LHCN-M2 (cell line): ENCODE results near the gene FICD. TPM values are rescaled to one million over a fixed set of nuclear protein-coding genes. Genes with fewer than 3 reads are reported as not detected.
"Not testable (repeated sequence)": the region's sequence is repeated elsewhere in the genome, so short reads cannot be mapped to it uniquely, and the experiment has no call there.

Experiments
- DNase-seq: peaks from one replicate; pipeline ENCODE4 v3.0.0-alpha.2; 2012; ENCODE audit warnings: low read depth
- total RNA-seq: library from RNA; depleted of rRNA; stranded (reverse); fragments of >200 nt; gene quantifications from 2 replicates; pipeline ENCODE4 v1.2.3, GENCODE V29; 2014

Gene FICD
- total RNA-seq, 1 experiment from 2014 or later = 7.9 TPM

DNA sequence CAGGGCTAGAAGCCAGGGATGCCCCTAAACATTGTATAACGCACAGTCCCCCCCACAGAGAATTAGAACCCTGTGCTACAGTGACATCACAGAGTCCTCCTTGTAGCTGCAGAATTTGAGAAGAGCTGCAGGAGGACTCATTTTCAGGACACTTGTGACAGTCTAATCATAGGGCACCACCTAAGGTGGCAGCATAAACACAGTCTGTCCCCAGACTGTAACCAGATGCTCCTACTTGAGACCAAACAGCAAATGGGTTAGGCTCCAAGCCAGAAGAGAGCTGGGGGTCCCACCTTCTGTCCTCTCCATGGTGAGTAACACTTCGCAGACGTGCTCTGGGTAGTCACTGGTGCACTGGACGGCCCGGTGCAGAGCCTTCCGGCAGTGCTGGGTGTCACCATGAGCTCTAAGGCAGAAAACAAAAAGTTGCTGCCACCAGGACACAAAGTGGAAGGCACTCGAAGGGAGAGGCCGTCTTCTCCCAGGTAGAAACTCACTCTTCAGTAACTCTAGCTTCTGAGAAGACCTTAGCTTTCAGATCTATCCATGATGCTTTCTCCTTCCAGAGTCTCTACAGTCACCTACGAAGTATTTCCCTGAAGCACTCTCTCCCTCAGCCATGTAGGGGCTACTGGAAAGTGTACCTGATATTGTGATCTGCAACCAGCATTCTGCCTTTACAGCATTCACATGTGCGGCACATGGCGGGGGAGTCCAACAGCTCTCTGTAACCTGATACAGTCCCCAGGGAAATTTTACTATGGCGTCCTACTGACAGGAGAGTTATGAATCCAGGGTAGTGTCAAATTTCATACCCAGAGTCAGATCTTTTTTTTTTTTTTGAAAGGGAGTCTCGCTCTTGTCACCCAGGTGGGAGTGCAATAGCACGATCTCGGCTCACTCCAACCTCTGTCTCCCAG is 17.1 kb downstream of the FICD start:
- no peak for DNase-seq

DNA sequence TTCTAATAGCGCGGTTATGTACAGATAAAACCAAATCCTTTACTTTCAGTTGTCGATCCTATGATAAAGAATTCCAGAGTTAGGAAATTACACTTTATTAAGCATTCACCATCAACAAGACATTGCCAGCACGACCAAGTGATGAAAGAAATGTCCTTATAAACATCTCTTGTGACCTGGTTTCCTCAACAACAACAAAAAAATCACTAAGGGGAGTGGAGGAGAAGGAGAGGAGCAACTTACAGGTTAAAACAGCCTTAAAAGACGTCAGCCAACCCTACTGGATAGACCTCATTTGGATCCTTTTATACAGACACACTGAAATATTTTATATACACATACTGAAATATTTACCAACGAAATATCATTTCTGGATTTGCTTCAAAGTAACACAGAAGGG is 23.1 kb downstream of the FICD start:
- no peak for DNase-seq

DNA sequence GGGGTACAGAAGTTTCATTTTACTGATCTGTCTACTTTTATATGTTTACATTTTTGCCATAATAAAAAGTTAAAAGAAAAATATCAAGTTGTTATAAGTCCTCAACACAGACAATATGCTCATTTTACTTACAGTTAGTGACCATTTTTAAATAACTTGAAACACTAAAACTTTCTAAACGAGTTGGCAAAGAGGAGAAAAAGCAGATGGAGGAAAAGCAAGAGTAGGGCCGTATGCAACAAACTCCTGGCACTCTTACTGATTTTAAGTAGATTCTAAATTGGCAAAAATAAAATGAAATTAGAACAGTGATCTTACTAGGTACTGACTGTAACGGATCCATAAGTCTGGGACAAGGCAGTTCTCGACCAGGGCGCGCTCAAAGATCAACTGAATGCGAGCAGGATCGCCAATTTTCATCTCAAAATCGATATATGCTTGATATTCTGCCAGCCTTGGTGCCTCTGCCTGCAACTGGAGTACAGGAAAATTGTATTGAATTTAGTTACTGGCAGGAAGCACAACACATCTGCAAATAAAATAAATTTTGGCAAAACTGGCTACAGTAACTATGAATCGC is 23.6 kb downstream of the FICD start:
- DNase-seq = no peak

DNA sequence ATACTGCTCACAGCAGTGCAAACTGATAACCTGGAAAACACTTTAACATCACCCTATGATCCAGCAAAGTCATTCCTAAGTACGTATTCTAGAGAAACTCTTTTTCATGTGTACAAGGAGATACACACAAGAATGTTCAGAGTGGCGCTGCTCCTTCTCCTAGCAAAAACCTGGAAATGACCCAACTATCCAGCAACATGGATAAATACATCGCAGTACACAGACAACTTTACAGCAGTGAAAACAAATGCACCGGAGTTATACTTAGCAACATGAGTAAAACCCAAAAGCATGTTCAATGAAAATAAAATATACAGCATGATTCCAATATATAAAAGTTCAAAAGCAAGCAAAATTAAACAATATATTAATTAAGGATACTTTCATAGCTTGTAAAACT is 27.2 kb downstream of the FICD start:
- no peak for DNase-seq

DNA sequence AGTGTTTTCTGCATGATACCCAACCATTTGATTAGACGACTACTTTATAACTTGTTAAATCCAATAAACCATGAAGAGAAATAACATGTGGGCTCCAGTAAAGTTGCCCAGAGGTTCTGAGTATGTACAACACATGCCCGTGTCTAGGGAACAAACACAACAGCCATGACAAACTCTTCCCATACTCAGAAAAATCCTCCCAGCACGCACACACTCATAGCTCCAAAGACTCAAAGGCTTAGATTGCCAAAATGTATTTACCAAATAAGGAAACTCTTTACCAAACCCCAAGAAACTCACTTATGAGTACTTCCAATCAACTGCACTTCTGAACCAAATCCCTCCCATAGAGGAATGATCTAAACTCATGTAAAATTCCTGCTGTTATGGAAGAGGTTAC is 28.6 kb downstream of the FICD start:
- no peak for DNase-seq

DNA sequence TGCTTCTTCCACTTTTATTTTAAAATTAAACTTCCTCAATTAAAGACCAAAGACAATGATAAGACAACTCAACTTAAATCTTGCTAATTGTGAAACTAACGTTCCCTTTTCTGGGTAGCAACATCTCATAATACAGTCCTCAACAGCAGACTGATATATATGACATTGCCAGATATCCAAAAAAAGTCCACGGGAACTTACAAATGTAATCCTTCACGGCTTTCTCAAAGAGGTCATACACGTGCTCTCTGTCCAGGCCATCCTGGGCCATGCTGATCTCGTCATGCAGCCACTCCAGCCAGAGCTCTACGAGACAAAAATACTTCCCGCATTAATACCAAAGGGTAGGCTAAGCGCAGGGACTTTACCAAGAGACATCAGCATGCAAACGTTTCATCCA is 32.6 kb downstream of the FICD start:
- no peak for DNase-seq

DNA sequence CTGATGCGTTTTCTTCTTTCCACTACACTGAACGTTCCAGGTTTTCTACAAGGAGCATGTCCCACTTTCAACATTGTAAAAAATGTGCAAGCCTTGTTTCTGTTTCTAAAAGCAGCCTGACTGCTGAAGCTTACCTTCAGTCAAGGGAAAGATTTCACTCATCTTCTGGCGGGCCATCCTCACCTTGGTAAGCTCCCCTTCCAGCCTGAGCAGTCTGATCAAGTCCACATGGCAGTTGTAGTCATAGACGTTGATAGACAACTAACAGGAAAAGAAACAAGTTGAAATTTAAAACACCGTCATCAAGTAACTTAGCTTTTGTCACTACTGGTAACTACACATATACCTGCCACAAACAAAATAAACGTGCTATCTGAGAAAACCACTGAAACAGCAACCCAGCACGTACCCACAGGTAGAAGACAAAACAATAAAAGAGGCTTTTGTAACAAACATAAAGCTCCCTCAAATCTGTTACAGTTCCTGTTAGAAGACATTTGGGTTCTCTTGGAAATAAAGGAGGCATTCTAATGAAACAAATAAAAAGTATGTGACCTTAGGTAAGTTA is 34.0 kb downstream of the FICD start:
- no peak for DNase-seq

DNA sequence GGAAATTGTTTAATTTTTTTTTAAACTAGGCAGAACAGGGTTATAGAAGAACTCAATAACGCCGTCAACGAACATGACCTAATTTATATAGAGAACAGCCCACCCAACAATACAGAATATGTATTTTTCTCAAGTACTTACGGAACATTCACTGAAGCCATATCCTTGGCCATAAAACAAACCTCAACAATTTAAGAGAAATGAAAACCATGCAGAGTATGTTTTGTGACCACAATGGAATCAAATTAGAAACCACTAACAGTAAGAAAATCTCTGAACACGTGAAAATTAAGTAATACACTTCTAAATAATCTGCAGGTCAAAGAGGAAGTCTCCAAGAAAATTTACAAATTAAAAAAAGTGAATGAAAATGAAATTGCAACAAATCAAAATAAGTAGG is 36.5 kb downstream of the FICD start:
- peak; percentile 50 for DNase-seq

DNA sequence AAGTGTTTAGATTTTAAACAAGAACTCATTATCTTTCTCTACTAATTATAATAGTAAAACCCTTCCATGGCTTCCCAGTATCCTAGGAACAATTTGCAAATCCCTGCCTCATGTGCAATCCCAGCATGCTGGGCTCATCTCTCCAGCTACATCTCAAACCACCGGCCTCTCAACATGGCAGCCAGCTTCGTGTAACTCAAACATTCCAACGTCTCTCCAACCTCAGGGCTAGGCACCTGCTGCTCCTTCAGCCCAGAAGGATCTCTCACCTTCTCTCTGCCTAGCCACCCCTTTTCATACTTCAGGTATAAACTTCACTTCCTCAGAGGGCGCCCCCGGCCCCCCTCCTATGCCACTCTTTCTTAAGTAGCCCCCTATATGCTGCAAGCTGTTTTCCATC is 38.7 kb downstream of the FICD start:
- no peak for DNase-seq

DNA sequence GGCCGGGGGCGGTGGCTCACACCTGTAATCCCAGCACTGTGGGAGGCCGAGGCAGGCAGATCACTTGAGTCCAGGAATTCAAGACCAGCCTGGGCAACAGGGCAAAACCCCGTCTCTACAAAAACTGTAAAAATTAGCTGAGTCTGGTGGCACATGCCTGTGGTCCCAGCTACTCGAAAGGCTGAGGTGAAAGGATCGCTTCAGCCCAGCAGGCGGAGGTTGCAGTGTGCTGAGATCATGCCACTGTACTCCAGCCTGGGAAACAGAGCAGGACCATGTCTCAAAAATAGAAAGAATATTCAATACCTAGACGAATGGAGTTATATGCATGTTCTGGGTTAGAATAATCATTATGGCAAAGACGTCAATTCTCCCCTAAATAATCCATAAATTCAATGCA is 40.3 kb downstream of the FICD start:
- DNase-seq = not testable (repeated sequence)

DNA sequence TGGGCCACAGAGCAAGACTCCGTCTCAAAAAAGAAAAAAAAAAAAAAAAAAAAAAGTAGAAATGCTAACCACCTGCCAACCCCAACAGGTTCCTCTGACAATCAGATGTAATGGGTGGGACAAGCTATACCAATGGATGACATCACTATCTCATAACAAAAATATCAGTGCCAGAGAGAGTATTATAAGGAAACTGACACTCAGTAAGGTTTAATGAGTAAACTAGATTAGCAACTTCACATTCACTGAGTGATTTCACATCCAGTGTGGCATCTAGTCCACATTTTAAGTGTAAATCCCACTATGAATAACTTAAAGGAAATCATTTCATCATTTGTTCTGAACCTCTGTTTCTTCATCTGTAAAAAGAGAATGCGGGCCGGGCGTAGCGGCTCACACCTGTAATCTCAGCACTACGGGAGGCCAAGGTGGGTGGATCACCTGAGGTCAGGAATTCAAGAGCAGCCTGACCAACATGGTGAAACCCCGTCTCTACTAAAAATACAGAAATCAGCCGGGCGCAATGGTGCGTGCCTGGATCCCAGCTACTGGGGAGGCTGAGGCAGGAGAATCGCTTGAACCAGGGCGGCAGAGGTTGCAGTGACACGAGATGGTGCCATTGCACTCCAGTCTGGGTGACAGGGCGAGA is 44.1 kb downstream of the FICD start:
- DNase-seq = no peak

DNA sequence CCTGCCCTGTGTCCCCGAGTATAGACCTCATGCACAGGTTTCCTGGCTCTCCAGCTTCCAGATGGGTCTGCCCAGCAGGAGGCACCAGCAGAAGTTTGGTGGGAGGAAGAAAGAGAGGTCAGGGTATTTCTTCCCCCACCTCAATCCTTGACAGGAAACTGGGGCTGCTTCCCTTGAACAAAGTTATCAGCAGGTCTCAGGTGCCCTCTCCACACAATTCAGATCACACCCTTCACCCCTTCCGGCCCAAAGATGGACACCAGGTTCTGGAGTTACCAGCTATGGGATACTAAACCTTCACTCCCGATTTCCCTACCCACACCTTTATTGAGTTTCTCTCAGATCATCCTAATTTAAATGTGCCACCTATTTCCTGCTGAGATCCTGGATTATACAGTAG is 44.7 kb downstream of the FICD start:
- no peak for DNase-seq

DNA sequence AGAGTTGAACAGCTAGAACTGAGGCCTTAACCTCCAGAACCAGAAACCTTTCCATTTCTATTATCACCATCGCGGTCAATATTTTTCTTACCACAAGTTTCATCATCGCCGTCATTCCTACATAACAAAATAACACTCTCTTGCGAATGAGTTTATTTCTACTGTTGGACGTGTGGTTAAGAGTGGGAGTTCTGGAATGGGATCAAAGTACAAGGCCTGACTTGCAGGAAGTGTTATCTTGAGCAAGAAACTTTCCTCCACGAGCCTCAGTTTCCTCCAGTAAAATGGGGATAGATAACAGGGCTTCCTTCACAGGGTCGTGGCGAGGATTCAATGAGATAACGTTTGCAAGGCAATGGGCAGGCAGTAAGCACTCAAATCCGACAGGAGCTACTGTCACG is 45.2 kb downstream of the FICD start:
- DNase-seq = peak; percentile 26

DNA sequence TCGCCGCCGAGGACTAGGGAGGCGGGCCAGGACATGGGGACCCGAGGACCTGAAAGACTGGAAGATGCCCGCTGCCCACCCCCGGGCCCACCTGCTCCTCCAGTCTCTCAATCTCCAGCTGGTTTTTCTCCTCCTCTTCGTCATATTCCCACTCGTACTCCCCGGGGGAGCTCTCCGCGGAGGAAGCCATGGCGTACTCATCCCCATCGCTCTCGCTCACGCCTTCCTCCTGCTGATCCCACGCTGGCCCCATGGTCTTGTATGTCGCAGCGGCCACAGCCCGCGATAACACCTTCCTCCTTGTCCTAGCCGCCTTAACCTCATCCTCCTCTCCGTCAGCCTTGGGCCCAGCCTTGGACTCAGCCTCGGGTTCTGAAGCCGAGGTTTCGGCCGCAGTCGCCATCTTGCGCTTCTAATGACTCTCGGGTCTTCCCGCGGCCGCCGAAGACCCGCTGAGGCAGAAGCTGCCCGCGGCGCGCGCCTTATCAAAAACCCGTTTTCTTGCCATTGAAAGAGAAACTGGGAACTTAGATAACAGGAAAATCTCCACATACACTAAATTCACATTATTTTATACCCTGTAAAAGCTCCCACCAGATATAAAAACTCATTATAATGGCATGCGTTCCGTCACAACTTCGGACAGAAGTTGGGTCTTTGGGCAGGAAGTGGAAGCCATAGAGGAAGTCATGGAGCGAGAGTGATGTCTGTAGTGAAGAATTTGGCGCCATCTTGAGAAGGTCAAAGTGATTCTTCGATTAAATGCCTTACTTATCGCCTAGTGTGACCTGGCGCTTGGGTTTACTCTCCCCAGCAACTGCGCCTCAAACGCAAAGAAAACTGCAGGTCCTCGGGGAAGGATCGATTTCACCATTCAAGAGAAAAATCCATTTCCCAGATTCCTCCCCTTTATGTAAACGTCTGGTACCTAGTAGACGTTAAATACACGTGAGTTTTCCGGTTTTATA is 46.0 kb downstream of the FICD start, which contains the start of gene SART3:
TSS of gene SART3 (minus strand) at position 422 of the 968 bp plus-strand sequence. CDS start at position 403, 19 bp downstream.
- DNase-seq = peak; percentile 88

DNA sequence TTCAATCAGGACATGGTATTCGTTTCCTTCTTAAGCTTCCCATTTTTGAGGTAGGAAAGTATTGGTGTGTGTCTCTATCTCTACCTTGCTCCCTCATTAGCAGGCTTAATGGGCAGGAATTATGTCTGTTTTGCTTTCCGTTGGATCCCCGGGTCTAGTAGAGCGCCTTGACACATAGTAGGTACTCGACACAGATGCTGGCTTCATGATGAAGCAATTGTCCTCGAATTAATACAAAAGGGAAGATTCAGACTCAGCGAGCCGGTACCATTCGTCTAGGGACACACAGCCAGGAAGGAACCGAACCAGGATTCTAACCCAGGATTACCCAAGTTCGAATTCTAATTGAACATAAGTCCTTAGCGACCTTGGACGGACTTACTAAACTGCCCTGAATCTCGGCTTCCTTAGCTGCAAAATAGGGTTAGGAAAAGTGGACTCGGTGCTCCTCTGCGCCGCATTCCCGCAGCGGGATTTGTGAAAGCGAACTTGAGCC is 46.8 kb downstream of the FICD start:
- DNase-seq = no peak

DNA sequence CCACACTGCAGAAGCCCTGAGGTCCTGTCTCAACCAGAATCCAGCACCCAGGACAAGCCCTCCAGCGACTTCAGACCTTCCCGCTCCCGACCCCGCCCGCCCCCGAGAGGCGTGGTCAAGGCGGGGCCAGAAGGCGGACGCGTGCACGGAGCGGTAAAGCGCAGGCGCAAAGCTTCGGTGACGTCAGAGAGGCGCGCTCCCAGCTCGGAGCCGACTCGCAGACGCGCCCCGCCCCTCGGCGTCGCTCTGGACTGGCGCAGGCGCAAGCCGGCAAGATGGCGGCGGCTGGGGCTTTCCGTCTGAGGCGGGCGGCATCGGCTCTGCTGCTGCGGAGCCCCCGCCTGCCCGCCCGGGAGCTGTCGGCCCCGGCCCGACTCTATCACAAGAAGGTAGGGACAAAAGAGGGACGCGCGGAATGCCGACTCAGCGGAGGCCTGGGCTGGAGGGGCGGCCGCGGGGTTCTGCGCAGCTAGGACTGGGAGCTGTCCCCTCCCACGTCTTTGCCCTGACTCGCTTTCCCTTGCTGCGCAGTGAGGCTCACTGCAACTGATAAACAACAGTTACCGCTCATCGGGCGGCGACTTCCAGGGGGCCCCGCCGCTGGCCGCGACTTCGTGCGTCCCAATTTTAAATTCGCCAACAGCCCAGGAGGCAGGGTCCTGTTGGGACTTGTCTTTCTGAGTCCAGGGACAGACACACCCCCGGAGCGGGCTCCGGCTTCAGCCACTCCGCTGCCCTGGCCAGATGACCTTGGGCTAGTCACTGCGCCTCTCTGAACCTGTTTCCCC is 47.5 kb downstream of the FICD start, which contains the start of gene ISCU:
TSS of gene ISCU (plus strand) at position 249 of the 788 bp plus-strand sequence. CDS start at position 276, 27 bp downstream.
- peak; percentile 96 for DNase-seq

DNA sequence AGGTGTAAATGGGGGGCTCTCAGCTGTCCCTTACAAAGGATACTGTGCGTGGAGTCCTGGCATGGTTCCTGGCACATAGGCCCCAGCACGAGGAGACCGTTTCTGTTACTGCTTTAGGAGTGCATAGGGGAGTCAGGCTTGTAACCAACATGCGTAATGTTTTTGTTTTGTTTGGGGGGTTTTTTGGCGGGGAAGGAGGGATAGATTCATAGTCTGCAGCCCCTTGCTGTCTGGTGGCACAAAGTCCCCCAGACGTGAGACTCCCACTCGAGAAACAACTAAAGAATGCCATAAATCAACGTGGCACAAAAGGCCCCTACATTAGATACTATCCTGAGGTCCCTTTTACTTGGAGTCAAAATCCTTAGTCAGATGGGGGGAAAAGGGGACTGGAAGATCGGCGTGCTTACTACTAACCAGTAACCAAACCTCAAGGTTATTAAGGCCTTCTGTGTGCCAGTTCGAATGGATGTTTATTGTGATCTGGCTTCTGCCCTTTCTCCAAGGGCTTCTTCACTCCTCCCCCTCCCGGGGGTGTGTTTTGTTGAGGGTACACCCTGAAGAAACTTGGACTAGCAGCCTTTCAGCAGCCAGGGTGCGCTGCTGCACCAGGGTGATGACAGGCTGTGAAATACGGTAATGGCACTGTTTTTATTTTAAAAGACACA is 48.2 kb downstream of the FICD start:
- peak; percentile 89 for DNase-seq

DNA sequence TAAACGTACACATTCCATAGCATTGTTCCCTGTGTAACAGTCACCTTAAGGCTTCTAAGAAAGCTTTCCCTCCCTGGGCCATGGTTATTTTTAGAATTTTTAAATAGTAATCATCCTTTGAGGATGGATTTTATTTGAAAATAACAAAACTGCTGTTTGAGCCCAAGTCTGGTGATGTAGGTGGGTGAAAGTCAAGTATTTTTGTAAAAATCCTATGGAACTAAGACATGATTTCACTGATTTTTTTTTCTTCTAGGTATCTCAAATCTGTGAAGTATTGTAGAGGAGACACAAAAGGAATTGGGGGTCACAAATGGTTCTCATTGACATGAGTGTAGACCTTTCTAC is 48.7 kb downstream of the FICD start:
- no peak for DNase-seq

DNA sequence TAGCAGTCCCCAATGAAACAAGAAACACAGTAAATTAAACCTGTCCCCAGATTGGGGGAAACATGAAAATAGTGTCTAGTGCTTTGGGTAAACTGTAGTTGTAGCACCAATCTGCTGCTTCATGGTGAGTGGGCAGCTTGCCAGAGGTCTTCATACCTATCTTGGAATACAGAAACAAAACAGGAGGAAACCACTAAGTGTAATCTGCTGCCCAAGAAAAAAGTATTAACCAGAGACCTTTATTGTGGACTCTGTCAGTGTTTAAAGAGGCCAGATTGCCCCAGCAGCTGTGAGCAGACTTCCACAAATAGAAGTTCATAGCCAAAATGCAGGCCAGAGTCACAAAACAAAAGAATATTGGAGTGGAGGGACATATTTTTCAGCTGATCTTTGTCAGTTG is 49.6 kb downstream of the FICD start:
- no peak for DNase-seq
